A549 (cell line): ENCODE measurements around the gene TMEM200A.

Source experiments
- HEYL ChIP-seq: fragments of 250-450 bp; sonication (Bioruptor Pico); IDR thresholded peaks from 2 replicates; pipeline ENCODE4 v1.8.0; 2021; ENCODE audit warnings: mild to moderate bottlenecking, moderate library complexity
- TF ChIP-seq, protein P1 (sequence below): fragments of >200 bp; sonication (Bioruptor Twin); formaldehyde crosslinking; IDR thresholded peaks from 3 replicates; pipeline ENCODE4 v1.5.1; 2016

DNA sequence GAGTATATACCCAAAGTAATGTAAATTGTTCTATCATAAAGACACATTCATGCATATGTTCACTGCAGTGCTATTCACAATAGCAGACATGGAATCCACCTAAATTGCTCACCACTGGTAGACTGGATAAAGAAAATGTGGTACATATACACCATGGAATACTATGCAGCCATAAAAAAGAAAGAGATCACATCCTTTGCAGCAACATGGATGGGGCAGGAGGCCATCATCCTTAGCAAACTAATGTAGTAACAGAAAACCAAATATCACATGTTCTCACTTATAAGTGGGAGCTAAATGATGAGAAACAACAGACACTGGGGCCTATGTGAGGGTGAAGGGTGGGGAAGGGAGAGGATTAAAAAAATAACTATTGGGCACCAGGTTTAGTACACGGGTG, 11.5 kb upstream of the TMEM200A start:
- TF ChIP-seq, protein P1, sequence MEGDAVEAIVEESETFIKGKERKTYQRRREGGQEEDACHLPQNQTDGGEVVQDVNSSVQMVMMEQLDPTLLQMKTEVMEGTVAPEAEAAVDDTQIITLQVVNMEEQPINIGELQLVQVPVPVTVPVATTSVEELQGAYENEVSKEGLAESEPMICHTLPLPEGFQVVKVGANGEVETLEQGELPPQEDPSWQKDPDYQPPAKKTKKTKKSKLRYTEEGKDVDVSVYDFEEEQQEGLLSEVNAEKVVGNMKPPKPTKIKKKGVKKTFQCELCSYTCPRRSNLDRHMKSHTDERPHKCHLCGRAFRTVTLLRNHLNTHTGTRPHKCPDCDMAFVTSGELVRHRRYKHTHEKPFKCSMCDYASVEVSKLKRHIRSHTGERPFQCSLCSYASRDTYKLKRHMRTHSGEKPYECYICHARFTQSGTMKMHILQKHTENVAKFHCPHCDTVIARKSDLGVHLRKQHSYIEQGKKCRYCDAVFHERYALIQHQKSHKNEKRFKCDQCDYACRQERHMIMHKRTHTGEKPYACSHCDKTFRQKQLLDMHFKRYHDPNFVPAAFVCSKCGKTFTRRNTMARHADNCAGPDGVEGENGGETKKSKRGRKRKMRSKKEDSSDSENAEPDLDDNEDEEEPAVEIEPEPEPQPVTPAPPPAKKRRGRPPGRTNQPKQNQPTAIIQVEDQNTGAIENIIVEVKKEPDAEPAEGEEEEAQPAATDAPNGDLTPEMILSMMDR, result no peak
- no peak for TF ChIP-seq HEYL (CRISPR knock-in tag)
